Testis (tissue), 2 donors: ENCODE results near the gene C2orf66.

Source experiments
- CTCF ChIP-seq, 3 experiments: fragments of 450-650 bp in 2 of 3; fragments of 200-600 bp in 1 of 3; sonication (generic) in 1 of 3; IDR thresholded peaks; one replicate each; pipeline ENCODE4 v1.5.1; 2016 to 2019; ENCODE audit warnings: antibody characterized with exemption in 3 of 3, mild to moderate bottlenecking in 2 of 3, moderate library complexity in 1 of 3
- POLR2A ChIP-seq: fragments of 450-650 bp; IDR thresholded peaks from one replicate; pipeline ENCODE4 v1.6.1; 2017; ENCODE audit warnings: antibody characterized with exemption, mild to moderate bottlenecking, moderate library complexity

GRCh38 chr2:196854629-196855028, 45.5 kb upstream of the C2orf66 start:
- TF ChIP-seq CTCF (IDR thresholded peaks at IDR 0.05) (no peak), POLR2A (no peak)
